Measurements from ENCODE around the gene ADGRG7.

DNA sequence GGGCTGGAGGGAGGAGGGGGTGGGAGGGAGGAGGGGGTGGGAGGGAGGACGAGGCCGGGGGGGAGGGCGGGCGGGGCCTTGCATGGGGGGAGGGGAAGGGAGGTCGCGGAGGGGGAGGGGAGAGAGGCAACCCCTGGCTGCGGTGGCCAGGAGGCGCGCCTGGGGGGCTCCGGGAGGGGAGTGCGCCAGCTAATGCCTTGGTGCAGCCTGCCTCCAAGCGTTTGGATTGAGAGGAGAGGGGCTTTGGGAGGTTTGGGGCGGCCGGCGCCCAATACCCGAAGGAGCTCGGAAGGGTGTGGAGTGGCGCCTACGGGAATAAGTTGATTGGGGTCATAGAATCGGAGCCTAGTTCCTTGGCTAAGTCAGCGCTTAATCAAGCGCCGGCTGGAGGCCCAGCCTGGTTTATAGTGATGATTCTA lies 100.5 kb downstream of the ADGRG7 start:
- TF ChIP-seq POLR2AphosphoS5 (IDR thresholded peaks at IDR 0.05) (no peak), CTCF (IDR thresholded peaks at IDR 0.05 in 8 of 11, conservative IDR thresholded peaks at IDR 0.05 in 3 of 11) (peak in 1 of 11 experiments; percentile 22), POLR2A (IDR thresholded peaks at IDR 0.05) (no peak)

All from spleen (tissue), 7 donors.